B cell (primary cell): ENCODE measurements around the gene ATP7B. TPM values are rescaled to one million over a fixed set of nuclear protein-coding genes. Genes with fewer than 3 reads are reported as not detected.

Experiments
- ATAC-seq: fragments of 200-7000 bp; cut with Tn5 transposase; one replicate; pipeline ENCODE4 v1.10.0; 2021; ENCODE audit warnings: low read depth, mild to moderate bottlenecking, moderate number of reproducible peaks, moderate library complexity
- CTCF ChIA-PET: fragments of 350-600 bp; sonication (Branson Sonifier 250); formaldehyde crosslinking; loops from one replicate; lab custom pipeline; 2021; ENCODE audit warnings: antibody characterized with exemption, inconsistent platforms; lab: Charles Lee
- POLR2A ChIA-PET: fragments of 350-600 bp; sonication (Branson Sonifier 250); formaldehyde crosslinking; loops from one replicate; lab custom pipeline; 2021; ENCODE audit warnings: antibody characterized with exemption; lab: Charles Lee
- DNase-seq: peaks from one replicate; pipeline ENCODE4 v3.0.0; 2013
- H2AFZ ChIP-seq: 2 replicates; pipeline ENCODE4 v1.6.1; 2012; ENCODE audit warnings: mild to moderate bottlenecking, low read depth, low read length; ENCODE audit not compliant: insufficient read depth, poor library complexity, severe bottlenecking
- H3K27ac ChIP-seq, 2 donors: 1 replicate in 1 of 2; 2 replicates in 1 of 2; pipeline ENCODE4 v1.5.1; 2012 to 2013; ENCODE audit warnings: low read length in 2 of 2, mild to moderate bottlenecking in 2 of 2, moderate library complexity in 1 of 2
- H3K27me3 ChIP-seq, 4 experiments: fragments of 200-600 bp in 1 of 4; sonication (generic) in 1 of 4; replicated peaks in 1 of 4; 1 replicate in 2 of 4; 2 replicates in 2 of 4; pipeline versions ENCODE4 v1.6.1 to v1.7.0; 2013 to 2016; ENCODE audit warnings: low read length in 3 of 4, mild to moderate bottlenecking in 2 of 4, mixed read lengths in 1 of 4, moderate library complexity in 1 of 4; ENCODE audit not compliant: insufficient read depth in 4 of 4, control insufficient read depth in 3 of 4; ENCODE audit errors: control extremely low read depth in 1 of 4
- H3K36me3 ChIP-seq, 2 experiments: replicated peaks in 1 of 2; 1 replicate in 1 of 2; 2 replicates in 1 of 2; pipeline versions ENCODE4 v1.6.1 to v1.7.1; 2013; ENCODE audit warnings: low read length in 1 of 2; ENCODE audit not compliant: insufficient read depth in 2 of 2, control insufficient read depth in 1 of 2; ENCODE audit errors: control extremely low read depth in 1 of 2, extremely low read depth in 1 of 2
- H3K4me1 ChIP-seq, 2 donors: fragments of 200-600 bp in 1 of 2; sonication (generic) in 1 of 2; 1 replicate in 1 of 2; 2 replicates in 1 of 2; pipeline versions ENCODE4 v1.5.1 to v1.6.1; 2013 to 2017; ENCODE audit warnings: low read length in 2 of 2; ENCODE audit not compliant: control insufficient read depth in 2 of 2, insufficient read depth in 2 of 2
- H3K4me2 ChIP-seq: replicated peaks from 2 replicates; pipeline ENCODE3; 2012; ENCODE audit warnings: mild to moderate bottlenecking, low read depth, low read length; ENCODE audit not compliant: poor library complexity, severe bottlenecking
- H3K4me3 ChIP-seq, 5 experiments: fragments of 200-600 bp in 1 of 5; sonication (generic) in 1 of 5; 1 replicate in 3 of 5; 2 replicates in 2 of 5; pipeline versions ENCODE4 v1.5.1 to v1.7.0; 2011 to 2016; ENCODE audit warnings: low read length in 4 of 5, mild to moderate bottlenecking in 4 of 5, low read depth in 2 of 5, control low read depth in 1 of 5, moderate library complexity in 1 of 5; ENCODE audit not compliant: insufficient read depth in 1 of 5; ENCODE audit errors: control extremely low read depth in 1 of 5, extremely low read depth in 1 of 5
- H3K79me2 ChIP-seq: fragments of 200-600 bp; sonication (generic); one replicate; pipeline ENCODE4 v1.6.0; 2016; ENCODE audit warnings: low read length; ENCODE audit not compliant: control insufficient read depth, insufficient read depth
- H3K9ac ChIP-seq: fragments of 200-600 bp; sonication (generic); 2 replicates; pipeline ENCODE4 v1.6.1; 2017; ENCODE audit warnings: mild to moderate bottlenecking, low read length, moderate library complexity
- H3K9me3 ChIP-seq, 3 donors: one replicate each; pipeline versions ENCODE4 v1.6.1 to v1.7.1; 2013; ENCODE audit warnings: low read length in 2 of 3; ENCODE audit not compliant: control insufficient read depth in 2 of 3, insufficient read depth in 1 of 3; ENCODE audit errors: control extremely low read depth in 1 of 3
- H4K20me1 ChIP-seq: 2 replicates; pipeline ENCODE4 v1.6.0; 2012; ENCODE audit warnings: mild to moderate bottlenecking, low read length; ENCODE audit not compliant: insufficient read depth, control insufficient read depth, poor library complexity, severe bottlenecking
- H3K27ac Mint-ChIP-seq: one replicate; pipeline ENCODE4 v1.8.0; 2021; ENCODE audit warnings: mixed read lengths
- H3K27me3 Mint-ChIP-seq: one replicate; pipeline ENCODE4 v1.8.0; 2021; ENCODE audit warnings: mixed read lengths
- H3K4me1 Mint-ChIP-seq: one replicate; pipeline ENCODE4 v1.8.0; 2021; ENCODE audit warnings: mixed read lengths
- H3K4me3 Mint-ChIP-seq: one replicate; pipeline ENCODE4 v1.8.0; 2021; ENCODE audit warnings: mixed read lengths
- H3K9me3 Mint-ChIP-seq: one replicate; pipeline ENCODE4 v1.8.0; 2022; ENCODE audit warnings: mixed read lengths; ENCODE audit not compliant: insufficient read depth
- EZH2 ChIP-seq: IDR thresholded peaks from 2 replicates; pipeline ENCODE4 v1.6.1; 2012; ENCODE audit warnings: borderline replicate concordance, low read depth, mild to moderate bottlenecking, moderate library complexity, low read length; ENCODE audit not compliant: insufficient read depth, poor library complexity, severe bottlenecking
- WGBS: methylation state at CpG from one replicate; pipeline ENCODE4 v1.1.5; 2013; ENCODE audit warnings: missing lambda C conversion rate; ENCODE audit not compliant: insufficient coverage; 5-methylcytosine and 5-hydroxymethylcytosine counted together
- intact Hi-C: fragments of 100-400 bp; cut with micrococcal nuclease; formaldehyde crosslinking; loops from one replicate; pipeline ENCODE4 v1.10.0; 2022
- polyA plus RNA-seq: library from polyadenylated mRNA; depleted of rRNA; stranded (reverse); fragments of >200 nt; gene quantifications from 2 replicates; pipeline ENCODE4 v1.2.3, GENCODE V29; 2012
- total RNA-seq, 2 donors: library from RNA; stranded (reverse); fragments of 120-200 nt in 1 of 2; gene quantifications; 1 replicate in 1 of 2; 2 replicates in 1 of 2; pipeline versions ENCODE4 v1.2.3 to v1.2.4, GENCODE V29; 2013 to 2022
- TF ChIP-seq, protein P1 (sequence below): fragments of 200-600 bp; IDR thresholded peaks from one replicate; pipeline ENCODE4 v1.8.0; 2022; ENCODE audit warnings: antibody characterized with exemption, mild to moderate bottlenecking

The ATP7B gene
- total and polyA plus RNA-seq, 2 donors (not counting 1 experiment from before 2014, with no cell fraction given) = 0.10 to 0.91 TPM

- ATAC-seq = no peak
- Histone ChIP-seq H3K36me3 (no peaks in the 10 kb centered on the region), H3K4me2 (no peak overlapping the region), H2AFZ (no peak overlapping the region), H3K4me3 (no peak overlapping the region), H3K27me3 (no peaks in the 10 kb centered on the region), H3K9me3 (no peaks in the 10 kb centered on the region), H3K27ac (no peak overlapping the region), H4K20me1 (no peaks in the 10 kb centered on the region), H3K79me2 (no peaks in the 10 kb centered on the region), H3K9ac (no peak overlapping the region), H3K4me1 (peaks cover 0 to 4% of the 10 kb centered on the region in 2 donors)
- ChIA-PET POLR2A (no interaction called here), CTCF (interaction anchor here (1.1 kb wide), 1 partner anchor 113 kb away, joined by 3 read pairs; no protein-coding TSS in a partner anchor)
- DNase-seq = no peak
- no peak overlapping the region for H3K4me3 Mint-ChIP-seq
- H3K27ac Mint-ChIP-seq = no peak overlapping the region
- no peak for TF ChIP-seq EZH2
- TF ChIP-seq, protein P1, sequence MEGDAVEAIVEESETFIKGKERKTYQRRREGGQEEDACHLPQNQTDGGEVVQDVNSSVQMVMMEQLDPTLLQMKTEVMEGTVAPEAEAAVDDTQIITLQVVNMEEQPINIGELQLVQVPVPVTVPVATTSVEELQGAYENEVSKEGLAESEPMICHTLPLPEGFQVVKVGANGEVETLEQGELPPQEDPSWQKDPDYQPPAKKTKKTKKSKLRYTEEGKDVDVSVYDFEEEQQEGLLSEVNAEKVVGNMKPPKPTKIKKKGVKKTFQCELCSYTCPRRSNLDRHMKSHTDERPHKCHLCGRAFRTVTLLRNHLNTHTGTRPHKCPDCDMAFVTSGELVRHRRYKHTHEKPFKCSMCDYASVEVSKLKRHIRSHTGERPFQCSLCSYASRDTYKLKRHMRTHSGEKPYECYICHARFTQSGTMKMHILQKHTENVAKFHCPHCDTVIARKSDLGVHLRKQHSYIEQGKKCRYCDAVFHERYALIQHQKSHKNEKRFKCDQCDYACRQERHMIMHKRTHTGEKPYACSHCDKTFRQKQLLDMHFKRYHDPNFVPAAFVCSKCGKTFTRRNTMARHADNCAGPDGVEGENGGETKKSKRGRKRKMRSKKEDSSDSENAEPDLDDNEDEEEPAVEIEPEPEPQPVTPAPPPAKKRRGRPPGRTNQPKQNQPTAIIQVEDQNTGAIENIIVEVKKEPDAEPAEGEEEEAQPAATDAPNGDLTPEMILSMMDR = no peak
- no peaks in the 10 kb centered on the region for H3K9me3 Mint-ChIP-seq
- peaks cover 21% of the 10 kb centered on the region for H3K27me3 Mint-ChIP-seq
- whole genome bisulfite sequencing = 74% methylated on average over 10 of the region's 10 CpGs
- intact Hi-C loops = no loop called here
- peaks cover 4% of the 10 kb centered on the region for H3K4me1 Mint-ChIP-seq
Observed at GRCh38 chr13:51922771-51923480, 88.3 kb downstream of the ATP7B start.
